ENCODE results near the gene HOXC13. TPM values are rescaled to one million over a fixed set of nuclear protein-coding genes. Genes with fewer than 3 reads are reported as not detected.
A peak's percentile ranks its signal among the peaks of the same experiment; 100 is the strongest.

Gene HOXC13
- total RNA-seq, 1 experiment from 2014 or later, result 93.5 TPM

DNA sequence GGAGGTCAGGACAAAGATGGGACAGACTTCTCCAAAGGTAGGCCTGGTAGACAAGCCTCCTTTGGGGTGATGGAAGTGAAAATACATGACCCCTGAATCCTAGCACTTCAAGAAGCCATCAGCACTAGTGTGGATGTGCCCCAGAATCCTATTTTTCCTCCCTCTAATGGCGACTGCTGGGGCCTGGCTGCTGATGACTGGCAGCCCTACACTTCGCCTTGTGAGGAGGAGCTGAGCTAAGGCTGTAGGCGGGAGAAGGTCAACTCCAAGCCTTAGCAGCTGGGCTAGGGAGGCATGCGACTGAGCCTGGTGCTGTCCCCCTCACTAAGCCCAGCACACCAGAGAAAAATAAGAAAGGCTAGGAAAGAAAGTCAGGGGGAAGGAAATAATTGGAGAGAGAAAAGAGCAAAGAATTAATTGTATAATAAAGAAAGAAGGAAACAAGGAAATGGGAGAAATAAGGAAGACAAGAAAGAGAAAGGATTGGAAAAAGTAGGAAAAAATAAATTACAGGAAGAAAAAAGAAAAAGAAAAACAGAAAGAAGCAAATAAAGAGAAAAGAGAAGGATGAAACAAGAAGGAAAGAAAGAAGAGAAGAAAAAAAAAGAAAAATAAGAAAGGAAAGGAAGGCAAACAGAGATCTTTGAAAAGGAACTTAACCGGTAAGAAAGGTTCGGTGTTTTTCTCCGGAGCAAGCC is 41.6 kb downstream of the HOXC13 start:
- H3K9me3 ChIP-seq (ENCODE audit: control insufficient read depth, insufficient read depth, low read depth, low read length), result no peaks in the 10 kb centered on the region
- ChIA-PET POLR2A (interaction anchor here (0.6 to 0.9 kb wide), 2 partner anchors 14 to 153 kb away, joined by 4 to 5 read pairs; no protein-coding TSS in a partner anchor), CTCF (interaction anchor here (0.6 kb wide), 1 partner anchor 262 kb away, joined by 4 read pairs; no protein-coding TSS in a partner anchor)
- peak overlapping the region; percentile 100 for H3K27ac ChIP-seq (ENCODE audit: low read length)
- DNase-seq (ENCODE audit: low read depth, low spot score), result no peak
- peak overlapping the region; percentile 51 to 65 for H3K4me3 ChIP-seq (ENCODE audit: low read depth in 2 of 2, low read length in 2 of 2)
- H3K27me3 ChIP-seq (ENCODE audit: control insufficient read depth, insufficient read depth, low read length), result no peaks in the 10 kb centered on the region
- TF ChIP-seq, protein P1, sequence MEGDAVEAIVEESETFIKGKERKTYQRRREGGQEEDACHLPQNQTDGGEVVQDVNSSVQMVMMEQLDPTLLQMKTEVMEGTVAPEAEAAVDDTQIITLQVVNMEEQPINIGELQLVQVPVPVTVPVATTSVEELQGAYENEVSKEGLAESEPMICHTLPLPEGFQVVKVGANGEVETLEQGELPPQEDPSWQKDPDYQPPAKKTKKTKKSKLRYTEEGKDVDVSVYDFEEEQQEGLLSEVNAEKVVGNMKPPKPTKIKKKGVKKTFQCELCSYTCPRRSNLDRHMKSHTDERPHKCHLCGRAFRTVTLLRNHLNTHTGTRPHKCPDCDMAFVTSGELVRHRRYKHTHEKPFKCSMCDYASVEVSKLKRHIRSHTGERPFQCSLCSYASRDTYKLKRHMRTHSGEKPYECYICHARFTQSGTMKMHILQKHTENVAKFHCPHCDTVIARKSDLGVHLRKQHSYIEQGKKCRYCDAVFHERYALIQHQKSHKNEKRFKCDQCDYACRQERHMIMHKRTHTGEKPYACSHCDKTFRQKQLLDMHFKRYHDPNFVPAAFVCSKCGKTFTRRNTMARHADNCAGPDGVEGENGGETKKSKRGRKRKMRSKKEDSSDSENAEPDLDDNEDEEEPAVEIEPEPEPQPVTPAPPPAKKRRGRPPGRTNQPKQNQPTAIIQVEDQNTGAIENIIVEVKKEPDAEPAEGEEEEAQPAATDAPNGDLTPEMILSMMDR (IDR thresholded peaks at IDR 0.05), result no peak
- TF ChIP-seq SIN3A (IDR thresholded peaks at IDR 0.05; ENCODE audit: borderline replicate concordance, insufficient read depth, low read depth, low read length), result no peak
- no peak for TF ChIP-seq REST (IDR thresholded peaks at IDR 0.05; ENCODE audit: insufficient read depth in 1 of 2, low read depth in 2 of 2, low read length in 1 of 2)
- TF ChIP-seq POLR2AphosphoS5 (IDR thresholded peaks at IDR 0.05; ENCODE audit: low read depth, low read length), result no peak
- peaks cover 56% of the 10 kb centered on the region for H3K4me1 ChIP-seq (ENCODE audit: control insufficient read depth, insufficient read depth, low read length)
- BruUV-seq (replicated peaks), result no TSS peak
- H3K36me3 ChIP-seq (ENCODE audit: control insufficient read depth, insufficient read depth, low read length), result no peaks in the 10 kb centered on the region
- intact Hi-C loops (cut with micrococcal nuclease; ENCODE audit: unreplicated experiment), result loop anchor here (5.0 kb wide), 1 partner anchor 153 kb away; no protein-coding TSS in a partner anchor
- in situ Hi-C loops (cut with HindIII; ENCODE audit: low pct_unique_long_range_greater_than_20kb, low sequenced_read_pairs), result no loop called here
- 0 out of 2 replicates have a peak, but pooled peaks have one; percentile 13 for ATAC-seq

GRCh38 chr12:53980802-53981496 is 42.3 kb downstream of the HOXC13 start:
- POLR2A ChIA-PET, result interaction anchor here (0.5 to 0.9 kb wide), 4 partner anchors 14 to 221 kb away, joined by 4 to 5 read pairs (median 4); no protein-coding TSS in a partner anchor
- H3K9me3 ChIP-seq (ENCODE audit: control insufficient read depth, insufficient read depth, low read depth, low read length), result no peaks in the 10 kb centered on the region

More at GRCh38 chr12:53980802-53981496, 42.3 kb downstream of the HOXC13 start:
- no peak for DNase-seq (ENCODE audit: low read depth, low spot score)
- no peak for ATAC-seq
- no TSS peak for BruUV-seq (replicated peaks)
- no peaks in the 10 kb centered on the region for H3K27me3 ChIP-seq (ENCODE audit: control insufficient read depth, insufficient read depth, low read length)
- no peaks in the 10 kb centered on the region for H3K36me3 ChIP-seq (ENCODE audit: control insufficient read depth, insufficient read depth, low read length)
- intact Hi-C loops (cut with micrococcal nuclease; ENCODE audit: unreplicated experiment) (loop anchor here (5.0 kb wide), 1 partner anchor 154 kb away; no protein-coding TSS in a partner anchor), in situ Hi-C loops (cut with HindIII; ENCODE audit: low pct_unique_long_range_greater_than_20kb, low sequenced_read_pairs) (no loop called here)
- H3K4me1 ChIP-seq (ENCODE audit: control insufficient read depth, insufficient read depth, low read length), result peaks cover 53% of the 10 kb centered on the region
- peak overlapping the region; percentile 100 for H3K27ac ChIP-seq (ENCODE audit: low read length)
- peak overlapping the region; percentile 51 to 65 for H3K4me3 ChIP-seq (ENCODE audit: low read depth in 2 of 2, low read length in 2 of 2)
- TF ChIP-seq POLR2AphosphoS5 (IDR thresholded peaks at IDR 0.05; ENCODE audit: low read depth, low read length), result peak; percentile 74; the same call in 1 of the 2 replicates
- no peak for TF ChIP-seq SIN3A (IDR thresholded peaks at IDR 0.05; ENCODE audit: borderline replicate concordance, insufficient read depth, low read depth, low read length)
- no peak for TF ChIP-seq TCF7L2 (IDR thresholded peaks at IDR 0.05; ENCODE audit: low read depth, low read length)
- CTCF ChIA-PET, result interaction anchor here (0.6 to 1.2 kb wide), 2 partner anchors 39 to 263 kb away, joined by 4 read pairs; no protein-coding TSS in a partner anchor

Measured in Panc1 (cell line).